Spleen (tissue), 7 donors: ENCODE measurements around the gene FAM83C.

Experiments used
- POLR2A ChIP-seq, 3 donors: fragments of 450-650 bp; IDR thresholded peaks; one replicate each; pipeline ENCODE4 v1.5.1; 2017; ENCODE audit warnings: antibody characterized with exemption in 3 of 3, mild to moderate bottlenecking in 1 of 3
- TF ChIP-seq, protein P1 (sequence below), 11 experiments: fragments of 200-600 bp in 7 of 11; fragments of 450-650 bp in 4 of 11; sonication (generic) in 4 of 11; IDR thresholded peaks in 8 of 11; conservative IDR thresholded peaks in 3 of 11; 1 replicate in 7 of 11; 2 replicates in 4 of 11; pipeline versions ENCODE4 v1.4.0 to v1.8.0; 2016 to 2021; ENCODE audit warnings: antibody characterized with exemption in 11 of 11, inconsistent platforms in 4 of 11, mild to moderate bottlenecking in 1 of 11
- donor health status: DM: no; HTN: no; CAD: no; lungs with moderate emphysema.
- donor health status: DM: no; HTN: no; CAD: no.
- donor health status: DM: no; HTN: no; CAD: no.

DNA sequence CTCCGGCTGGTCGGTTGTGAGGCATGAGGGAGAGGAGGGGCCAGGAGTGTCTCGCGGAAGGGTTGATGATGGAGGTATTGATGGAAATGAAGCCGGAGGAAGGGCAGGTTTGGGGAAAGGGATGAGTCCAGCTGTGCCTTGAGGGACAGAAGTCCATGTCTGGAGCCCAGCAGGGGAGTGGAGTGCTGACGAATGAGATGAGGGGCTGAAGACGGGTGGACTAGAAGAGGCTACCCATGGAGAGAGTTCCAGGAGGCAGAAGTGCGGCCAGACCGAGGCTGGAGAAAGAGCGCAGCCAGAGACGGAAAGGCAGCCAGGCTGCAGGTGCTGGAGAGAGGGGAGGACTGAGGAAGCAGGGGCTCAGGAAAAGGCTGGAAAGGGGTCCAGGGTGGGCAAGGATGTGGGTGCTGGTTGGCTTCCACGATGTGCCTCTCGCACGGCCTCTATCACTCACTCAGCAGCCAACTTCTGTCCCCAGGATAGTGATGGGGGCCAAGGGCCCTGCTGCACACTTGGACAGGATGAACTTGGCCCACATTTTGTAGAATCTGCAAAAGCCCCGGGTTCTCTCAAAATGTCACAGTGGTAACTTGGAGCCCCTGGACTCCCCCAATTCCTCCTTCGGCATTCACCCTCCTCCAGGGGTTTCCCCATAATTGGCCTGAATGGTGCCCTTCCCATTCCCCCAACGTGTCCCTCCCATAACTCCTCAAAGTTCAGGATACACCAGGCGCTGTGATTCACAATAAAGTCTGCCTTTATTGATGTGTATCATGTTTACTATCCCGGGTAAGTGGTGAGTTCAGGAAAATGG is 7.0 kb downstream of the FAM83C start:
- TF ChIP-seq POLR2A (IDR thresholded peaks at IDR 0.05): no peak
- TF ChIP-seq, protein P1, sequence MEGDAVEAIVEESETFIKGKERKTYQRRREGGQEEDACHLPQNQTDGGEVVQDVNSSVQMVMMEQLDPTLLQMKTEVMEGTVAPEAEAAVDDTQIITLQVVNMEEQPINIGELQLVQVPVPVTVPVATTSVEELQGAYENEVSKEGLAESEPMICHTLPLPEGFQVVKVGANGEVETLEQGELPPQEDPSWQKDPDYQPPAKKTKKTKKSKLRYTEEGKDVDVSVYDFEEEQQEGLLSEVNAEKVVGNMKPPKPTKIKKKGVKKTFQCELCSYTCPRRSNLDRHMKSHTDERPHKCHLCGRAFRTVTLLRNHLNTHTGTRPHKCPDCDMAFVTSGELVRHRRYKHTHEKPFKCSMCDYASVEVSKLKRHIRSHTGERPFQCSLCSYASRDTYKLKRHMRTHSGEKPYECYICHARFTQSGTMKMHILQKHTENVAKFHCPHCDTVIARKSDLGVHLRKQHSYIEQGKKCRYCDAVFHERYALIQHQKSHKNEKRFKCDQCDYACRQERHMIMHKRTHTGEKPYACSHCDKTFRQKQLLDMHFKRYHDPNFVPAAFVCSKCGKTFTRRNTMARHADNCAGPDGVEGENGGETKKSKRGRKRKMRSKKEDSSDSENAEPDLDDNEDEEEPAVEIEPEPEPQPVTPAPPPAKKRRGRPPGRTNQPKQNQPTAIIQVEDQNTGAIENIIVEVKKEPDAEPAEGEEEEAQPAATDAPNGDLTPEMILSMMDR (IDR thresholded peaks at IDR 0.05 in 8 of 11, conservative IDR thresholded peaks at IDR 0.05 in 3 of 11): no peak
